ENCODE results near the gene RCOR1.

Gene RCOR1

DNA sequence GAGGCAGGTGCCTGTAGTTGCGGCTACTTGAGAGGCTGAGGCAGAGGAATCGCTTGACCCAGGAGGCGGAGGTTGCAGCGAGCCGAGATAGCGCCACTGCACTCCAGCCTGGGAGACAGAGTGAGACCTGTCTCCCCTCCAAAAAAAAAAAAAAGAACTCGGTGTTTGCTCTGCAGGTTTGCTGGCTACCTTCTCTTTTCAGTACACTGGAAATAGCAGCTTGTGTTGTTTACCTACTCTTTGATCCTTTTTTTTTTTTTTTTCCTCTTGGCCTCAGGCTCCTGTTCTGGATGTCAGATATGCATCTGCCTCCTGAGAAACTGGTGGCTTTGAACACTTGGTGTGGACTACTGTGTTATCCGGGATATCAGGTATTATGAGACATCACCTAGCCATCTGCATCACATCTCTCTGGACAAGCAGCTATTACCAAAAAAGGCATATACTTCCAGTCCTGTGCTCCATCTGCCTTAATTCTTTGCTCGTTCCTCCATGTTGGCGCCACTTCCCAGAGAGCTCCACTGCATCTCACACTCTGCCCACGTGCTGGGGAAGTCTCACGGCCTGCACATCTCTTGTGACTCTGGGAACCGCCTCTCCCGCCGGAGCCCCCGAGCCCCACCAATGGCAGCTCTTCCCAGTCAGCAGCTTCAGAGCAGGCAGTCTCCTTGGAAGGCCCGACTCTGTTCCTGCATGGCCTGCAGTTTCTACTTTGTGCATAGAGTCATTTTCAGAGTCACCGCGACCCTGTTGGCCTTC, 133.9 kb downstream of the RCOR1 start:
- no peak for DNase-seq (ENCODE audit: low spot score)

DNA sequence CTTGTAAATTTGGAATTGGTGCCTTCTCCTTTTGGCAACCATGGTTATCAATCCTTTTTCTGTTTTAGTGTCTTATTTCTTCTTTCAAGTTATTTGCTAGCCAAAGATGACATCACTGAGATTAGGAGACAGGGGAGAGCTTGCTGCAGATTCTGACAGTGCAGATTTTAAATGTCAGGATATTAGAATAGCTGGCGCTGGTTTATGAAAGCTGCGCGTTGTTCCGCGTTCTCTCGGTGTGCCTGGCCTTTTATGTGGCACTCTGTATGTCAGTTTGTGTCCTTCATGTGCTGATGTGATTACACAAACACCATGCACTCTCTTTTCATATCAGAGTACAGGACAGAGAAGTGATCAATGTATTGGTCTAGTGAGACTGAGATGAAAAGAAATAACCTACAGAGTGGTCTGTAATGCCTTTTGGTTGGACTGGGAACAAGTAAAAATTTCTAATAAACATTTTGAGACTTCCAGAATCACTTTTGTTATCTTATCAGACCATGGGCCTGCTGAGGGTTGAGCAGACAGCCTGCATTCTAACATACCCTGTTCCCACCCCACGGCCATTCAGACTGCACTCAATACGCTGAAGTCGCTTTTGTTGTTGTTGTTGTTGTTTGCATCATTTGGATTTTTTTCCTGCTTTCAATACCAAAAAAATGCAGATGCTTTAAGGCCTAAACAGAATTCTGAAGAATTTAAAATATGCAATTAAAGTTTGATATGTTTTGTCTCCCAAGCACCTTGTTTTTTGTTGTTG, 135.1 kb downstream of the RCOR1 start:
- peak; percentile 36 for DNase-seq (ENCODE audit: low spot score)

DNA sequence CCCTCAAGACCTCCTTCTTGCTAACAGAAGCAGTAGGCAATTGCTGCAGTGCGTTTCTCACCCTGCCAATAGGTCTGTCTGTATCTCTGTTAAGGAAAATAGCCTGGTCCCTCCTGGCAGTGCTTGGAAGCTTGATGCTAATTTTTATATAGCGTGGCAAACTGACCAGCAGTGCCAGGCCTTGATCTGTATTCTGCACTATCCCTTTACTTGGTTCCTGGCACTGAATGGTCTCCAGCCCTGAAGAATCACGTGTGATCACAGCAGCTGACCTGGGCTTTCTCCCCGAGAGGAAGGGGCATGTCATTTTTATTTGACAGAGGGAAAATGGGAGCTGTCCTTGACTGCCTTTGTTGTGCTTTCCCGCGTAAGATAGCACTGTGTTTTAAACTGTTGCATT, 136.1 kb downstream of the RCOR1 start:
- peak; percentile 75 for DNase-seq (ENCODE audit: low spot score)

GRCh38 chr14:102729268-102729667, 136.8 kb downstream of the RCOR1 start:
- DNase-seq (ENCODE audit: low spot score), result peak; percentile 57

DNA sequence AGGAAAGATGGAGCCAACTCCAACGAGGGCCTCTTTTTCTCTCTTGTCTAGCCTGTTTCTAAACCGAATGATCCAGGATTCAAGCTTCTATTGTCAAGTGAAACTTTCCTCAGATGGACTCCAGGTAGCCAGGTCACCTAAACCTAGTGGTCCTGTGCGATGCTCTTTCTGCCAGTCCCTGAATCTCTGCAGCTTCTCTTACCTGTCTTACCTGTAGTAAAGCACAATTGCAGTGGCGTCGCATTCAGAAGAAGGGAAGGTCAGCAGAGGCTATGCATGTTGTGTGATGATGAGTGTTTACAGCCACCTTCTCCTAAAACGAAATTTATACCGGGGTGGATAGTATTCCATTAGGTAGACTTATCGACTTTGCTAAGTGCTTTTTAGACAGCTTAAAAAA, 137.4 kb downstream of the RCOR1 start:
- no peak for DNase-seq (ENCODE audit: low spot score)

DNA sequence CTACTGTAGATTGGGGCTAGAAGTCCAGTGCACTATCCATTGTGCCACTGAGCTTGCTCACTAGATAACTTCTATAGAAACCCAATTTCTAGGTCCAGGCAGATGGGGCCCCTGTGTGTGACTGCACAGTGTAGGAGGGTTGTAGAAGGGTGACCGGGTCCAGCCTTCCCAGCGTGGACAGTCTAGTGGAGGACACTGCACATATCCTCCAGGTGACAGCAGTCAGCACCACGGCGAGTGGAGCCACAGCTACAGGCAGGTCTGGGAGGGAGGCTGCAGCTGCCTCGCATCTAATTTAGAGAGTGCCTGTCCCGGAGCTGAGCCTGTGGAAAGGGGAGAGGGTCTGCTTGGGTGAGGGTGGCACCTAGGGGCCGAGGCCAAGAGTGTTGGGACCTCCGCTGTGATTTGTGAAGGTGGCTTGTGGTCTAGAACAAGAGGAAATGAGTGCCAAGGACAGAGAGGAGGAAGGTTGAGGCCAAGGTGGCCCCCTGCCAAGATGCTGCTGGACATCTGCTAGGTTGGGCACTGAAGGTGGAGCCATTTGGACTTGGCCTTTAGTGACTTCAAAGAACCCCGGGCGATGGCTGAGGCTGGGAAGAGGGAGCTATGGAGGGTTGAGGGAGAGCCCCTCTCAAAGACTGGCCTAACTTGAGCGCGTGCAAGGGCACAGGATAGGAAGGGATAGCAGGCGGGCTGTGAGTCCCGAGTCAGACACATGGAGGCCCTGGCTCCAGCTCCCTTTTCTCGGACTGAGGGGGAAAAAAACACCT, 138.8 kb downstream of the RCOR1 start:
- DNase-seq (ENCODE audit: low spot score), result no peak

- no peak for DNase-seq (ENCODE audit: low spot score)
These were observed 139.7 kb downstream of the RCOR1 start for GRCh38 chr14:102731871-102732800.

DNA sequence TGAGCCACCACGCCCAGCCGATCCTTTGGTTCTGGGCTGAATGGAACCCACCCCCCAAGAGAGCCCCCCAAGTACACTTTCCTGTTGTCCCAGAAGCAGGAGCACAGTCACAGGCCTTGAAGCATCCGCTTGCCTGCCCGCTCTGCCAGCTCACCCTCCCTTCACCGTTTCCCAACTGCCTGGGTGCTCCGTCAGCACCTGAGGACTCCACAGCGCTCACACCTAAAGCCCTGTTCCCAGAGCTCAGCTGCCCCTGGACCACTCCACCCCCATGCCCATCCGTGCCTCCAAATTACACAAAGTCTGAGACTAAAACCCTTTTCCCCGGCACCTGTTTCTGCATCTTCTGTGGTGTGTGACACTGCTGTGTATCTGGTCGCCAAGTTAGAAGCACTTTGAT, 140.5 kb downstream of the RCOR1 start:
- DNase-seq (ENCODE audit: low spot score), result no peak

DNA sequence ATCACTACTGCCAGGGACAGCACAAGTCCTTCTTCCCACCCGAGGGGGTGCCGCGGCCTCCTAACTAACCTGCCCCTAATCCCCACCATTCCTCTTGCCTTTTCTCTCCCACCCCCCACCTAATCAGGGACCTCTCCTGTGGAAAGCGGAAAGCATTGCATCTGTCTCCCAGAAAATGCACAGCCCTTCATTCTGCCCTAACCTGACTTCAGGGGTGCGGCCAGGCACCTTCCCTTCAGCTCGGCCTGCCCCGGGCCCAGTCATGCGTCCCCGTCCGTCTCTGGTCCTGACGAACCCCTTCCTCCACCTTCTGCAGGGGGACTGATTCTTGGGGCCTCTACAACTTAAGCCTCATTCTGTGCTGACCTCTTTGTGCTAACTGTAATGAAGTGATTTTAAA, 140.9 kb downstream of the RCOR1 start:
- no peak for DNase-seq (ENCODE audit: low spot score)

DNA sequence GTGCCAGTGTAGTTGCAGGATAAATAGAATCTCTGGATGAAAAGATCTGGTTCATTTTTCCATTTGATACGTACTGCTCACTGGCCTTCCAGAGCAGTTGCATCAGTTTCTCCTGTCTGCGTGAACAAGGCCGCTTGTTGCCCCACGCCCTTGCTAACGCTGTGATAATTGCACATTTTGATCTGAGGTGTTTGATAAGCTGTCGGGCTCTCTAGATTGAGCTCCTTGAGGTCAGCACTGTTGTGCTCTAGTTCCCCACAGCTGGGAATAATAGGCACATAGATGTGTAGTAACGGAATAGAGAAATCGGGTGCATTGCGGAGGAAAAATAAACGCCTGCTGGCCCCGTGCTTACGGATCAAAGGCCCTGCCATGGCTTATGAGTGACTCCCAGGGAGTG, 142.0 kb downstream of the RCOR1 start:
- DNase-seq (ENCODE audit: low spot score), result no peak

- no peak for DNase-seq (ENCODE audit: low spot score)
These were observed 144.5 kb downstream of the RCOR1 start for GRCh38 chr14:102736956-102737355.

GRCh38 chr14:102737402-102738372, 145.2 kb downstream of the RCOR1 start:
- no peak for DNase-seq (ENCODE audit: low spot score)

DNA sequence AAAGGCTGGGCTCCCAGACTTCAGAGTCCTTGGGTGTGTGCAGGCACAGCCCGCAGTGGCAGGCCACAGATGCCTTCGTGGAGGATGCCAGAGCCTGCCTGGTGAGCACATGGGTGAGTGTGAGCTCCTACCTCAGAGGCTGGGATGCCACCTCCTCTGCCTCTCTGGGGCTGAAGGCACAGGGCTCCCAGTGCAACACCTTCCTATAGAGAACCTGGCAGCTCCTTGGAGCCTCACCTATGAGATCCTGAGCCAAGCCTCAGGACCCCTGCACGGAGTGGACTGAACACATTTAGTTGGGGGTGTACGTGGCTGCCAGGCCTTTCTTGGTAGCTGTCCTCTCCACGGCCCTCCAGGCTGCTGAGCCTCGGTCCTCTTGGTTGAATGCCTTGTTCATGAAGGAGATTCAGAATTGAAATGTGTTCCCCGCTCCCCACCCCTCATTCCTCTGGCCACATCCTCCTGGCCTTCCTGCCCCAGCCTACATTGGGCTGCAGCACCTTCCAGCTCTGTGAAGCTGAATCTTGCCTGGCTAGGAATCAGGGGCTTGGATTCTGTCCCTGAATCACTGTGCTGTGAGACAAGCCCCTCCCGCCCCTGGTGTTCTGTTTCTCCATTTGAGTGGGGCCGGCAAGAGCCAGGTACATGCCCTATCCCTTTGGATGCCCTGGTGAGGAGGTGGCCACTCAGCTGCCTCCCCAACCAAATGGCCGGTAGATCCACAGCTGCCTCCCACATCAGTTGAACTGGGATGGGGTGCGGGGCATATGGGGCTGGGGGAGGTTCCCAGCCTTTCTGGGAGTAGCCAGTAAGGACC, 146.1 kb downstream of the RCOR1 start:
- DNase-seq (ENCODE audit: low spot score), result no peak

DNA sequence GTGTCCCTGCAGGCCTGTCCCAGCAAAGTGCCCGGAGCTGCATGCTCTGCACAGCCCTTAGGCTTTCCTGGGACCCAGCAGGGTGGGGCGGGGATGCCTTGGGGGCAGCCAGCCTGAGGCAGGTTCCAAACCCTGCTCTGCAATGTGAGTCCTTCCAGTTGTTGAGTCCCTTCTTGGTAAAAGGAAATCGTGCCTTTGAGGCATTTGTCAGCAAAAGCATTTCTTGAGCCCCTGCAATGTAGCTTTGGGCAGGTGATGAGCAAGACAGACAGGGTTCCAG, 146.7 kb downstream of the RCOR1 start:
- no peak for DNase-seq (ENCODE audit: low spot score)

DNA sequence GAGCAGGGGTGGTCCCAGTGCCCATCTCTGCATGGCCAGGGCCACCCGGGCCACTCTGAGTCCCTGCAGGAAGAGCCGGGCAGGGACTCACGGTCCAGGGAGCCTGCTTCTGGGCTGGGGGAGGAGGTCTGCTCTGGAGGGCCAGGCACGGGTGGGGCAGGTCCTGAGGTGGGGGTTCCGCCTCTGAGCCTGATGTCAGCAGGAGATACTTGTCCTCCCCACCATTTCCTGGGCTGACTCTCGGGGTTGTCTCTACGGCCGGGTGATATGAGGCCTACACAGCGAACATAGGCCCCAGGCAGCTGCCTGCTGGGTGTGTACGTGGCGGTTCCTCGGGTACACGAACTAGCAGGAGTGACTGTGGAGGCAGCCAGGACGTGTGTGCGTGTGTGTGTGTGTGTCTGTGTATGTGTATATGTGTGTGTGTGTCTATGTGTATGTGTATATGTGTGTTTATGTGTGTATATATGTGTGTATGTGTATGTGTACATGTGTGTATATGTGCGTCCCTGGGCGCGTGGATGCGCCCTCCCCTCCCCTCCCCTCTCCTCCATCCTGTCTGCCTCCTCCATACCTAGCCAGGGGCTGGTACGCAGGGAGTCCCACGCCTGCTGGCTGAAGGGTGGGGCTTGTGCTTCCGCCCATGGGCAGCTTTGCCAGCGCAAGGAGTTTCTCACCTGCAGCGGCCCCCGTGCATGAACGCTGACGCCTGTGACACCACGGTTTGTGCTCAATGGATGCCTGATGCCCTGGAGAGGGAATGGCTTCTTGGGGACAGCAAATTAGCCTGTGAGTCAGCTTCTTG, 154.4 kb downstream of the RCOR1 start:
- DNase-seq (ENCODE audit: low spot score), result no peak

DNA sequence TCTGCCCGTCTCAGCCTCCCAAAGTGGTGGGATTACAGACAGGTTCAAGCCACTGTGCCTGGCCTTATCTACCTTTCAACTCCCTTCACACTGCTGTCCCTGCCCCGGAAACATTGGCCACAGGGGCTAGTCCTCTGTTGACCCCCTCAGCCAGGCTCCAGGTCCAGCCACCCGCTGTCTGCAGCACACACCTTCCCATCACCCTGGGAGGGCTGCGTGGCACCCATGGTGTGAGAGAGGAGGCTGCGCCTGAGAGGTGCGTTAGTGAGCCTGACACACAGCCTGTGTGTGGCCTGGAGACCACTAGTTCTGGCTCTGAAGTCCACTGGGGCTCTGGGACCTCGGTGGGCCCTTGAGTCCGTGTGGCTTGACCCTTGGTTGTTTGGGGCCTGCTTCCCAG, 156.4 kb downstream of the RCOR1 start:
- DNase-seq (ENCODE audit: low spot score), result no peak

DNA sequence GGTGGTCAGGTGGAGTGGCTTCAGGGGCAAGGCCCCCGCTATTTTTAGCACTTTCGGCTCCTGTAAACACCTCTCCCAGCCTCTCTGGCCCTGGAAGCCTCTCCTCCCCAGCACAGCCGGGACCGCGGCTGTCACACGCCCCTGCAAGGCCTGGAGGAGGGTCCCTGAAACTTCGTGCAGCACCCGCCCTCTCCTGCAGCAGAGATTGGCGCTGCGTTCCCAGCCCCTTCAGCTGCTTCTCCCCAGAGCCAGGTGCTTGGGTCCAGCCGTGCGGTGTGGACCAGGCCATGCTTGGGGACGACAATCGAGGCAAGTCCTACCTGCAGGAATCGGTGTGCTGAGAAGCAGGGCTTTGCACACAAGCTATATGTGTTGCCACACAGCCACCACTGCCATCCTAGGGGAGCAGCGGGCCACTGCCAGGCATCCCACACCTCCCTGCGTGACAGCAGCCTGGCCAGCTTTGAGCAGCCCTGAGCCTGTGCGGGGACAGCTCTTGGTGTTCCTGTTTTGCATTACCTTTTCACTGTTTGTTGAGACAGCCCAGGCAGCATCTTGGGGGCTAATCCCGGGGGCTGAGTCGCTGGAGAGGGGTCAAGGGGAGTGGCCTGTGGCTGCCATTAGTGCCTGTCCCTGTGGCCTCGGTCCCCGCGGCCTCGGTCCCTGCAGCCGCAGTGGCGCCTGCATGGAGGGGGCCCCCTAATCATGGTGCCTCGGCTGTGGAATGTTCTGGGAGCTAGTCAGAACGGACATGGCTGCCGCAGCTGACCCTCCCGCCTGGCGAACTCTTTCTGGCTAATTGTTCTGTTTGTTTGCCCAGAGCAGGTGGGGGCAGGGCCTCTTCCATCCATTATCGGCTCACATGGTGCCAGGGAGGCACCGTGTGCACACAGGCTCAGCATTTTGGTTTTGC, 157.2 kb downstream of the RCOR1 start:
- DNase-seq (ENCODE audit: low spot score), result no peak

- no peak for DNase-seq (ENCODE audit: low spot score)
These were observed 157.9 kb downstream of the RCOR1 start for GRCh38 chr14:102750376-102750775.

Measured in globus pallidus (tissue), 1 donor.